Fibroblast of mammary gland (primary cell): ENCODE results near the gene MCM7.

Experiments used
- DNase-seq: peaks from one replicate; pipeline ENCODE4 v3.0.0-alpha.2; 2010; ENCODE audit warnings: low read depth
- H3K4me3 ChIP-seq: 2 replicates; pipeline ENCODE4 v1.5.1; 2011; ENCODE audit warnings: low read depth, mild to moderate bottlenecking, low read length, moderate library complexity; ENCODE audit not compliant: control insufficient read depth
- TF ChIP-seq, protein P1 (sequence below): conservative IDR thresholded peaks from 2 replicates; pipeline ENCODE4 v1.5.1; 2011; ENCODE audit warnings: low read depth, low read length, inconsistent platforms; ENCODE audit not compliant: control insufficient read depth, insufficient read depth

MCM7 gene

DNA sequence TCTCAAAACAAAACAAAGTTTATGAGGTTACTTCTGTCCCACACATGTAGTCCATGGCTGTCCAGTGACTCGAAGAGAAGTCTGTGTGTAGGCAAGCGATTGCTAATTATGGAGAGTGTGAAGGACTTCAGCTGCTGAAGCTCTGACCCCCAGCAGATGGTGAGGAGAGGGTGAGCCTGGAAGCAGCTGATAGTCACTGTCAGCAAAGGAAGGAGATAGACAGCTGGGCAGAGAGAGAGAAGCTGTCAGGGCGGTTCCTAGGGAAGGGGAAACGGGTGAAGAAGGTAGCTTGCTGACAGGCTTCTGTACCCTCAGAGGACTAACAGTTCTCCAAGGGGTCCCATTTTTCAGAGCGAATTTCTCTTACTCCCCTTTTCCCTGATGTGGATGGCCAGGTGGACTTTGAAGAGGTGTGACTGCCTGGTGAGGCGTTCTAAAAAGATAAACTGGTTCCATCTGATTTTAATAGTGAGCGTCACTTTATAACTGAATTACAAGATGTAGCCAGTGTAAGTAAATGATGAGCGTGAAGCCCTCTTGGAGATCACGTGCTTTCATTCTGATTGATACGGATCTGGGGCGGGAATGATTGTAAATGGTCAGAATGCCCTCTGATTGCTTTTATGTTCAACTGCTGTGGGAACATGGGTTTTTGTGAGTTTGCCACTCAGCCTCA lies 39.5 kb downstream of the MCM7 start:
- TF ChIP-seq, protein P1, sequence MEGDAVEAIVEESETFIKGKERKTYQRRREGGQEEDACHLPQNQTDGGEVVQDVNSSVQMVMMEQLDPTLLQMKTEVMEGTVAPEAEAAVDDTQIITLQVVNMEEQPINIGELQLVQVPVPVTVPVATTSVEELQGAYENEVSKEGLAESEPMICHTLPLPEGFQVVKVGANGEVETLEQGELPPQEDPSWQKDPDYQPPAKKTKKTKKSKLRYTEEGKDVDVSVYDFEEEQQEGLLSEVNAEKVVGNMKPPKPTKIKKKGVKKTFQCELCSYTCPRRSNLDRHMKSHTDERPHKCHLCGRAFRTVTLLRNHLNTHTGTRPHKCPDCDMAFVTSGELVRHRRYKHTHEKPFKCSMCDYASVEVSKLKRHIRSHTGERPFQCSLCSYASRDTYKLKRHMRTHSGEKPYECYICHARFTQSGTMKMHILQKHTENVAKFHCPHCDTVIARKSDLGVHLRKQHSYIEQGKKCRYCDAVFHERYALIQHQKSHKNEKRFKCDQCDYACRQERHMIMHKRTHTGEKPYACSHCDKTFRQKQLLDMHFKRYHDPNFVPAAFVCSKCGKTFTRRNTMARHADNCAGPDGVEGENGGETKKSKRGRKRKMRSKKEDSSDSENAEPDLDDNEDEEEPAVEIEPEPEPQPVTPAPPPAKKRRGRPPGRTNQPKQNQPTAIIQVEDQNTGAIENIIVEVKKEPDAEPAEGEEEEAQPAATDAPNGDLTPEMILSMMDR: no peak
- H3K4me3 ChIP-seq: no peak overlapping the region
- no peak for DNase-seq

DNA sequence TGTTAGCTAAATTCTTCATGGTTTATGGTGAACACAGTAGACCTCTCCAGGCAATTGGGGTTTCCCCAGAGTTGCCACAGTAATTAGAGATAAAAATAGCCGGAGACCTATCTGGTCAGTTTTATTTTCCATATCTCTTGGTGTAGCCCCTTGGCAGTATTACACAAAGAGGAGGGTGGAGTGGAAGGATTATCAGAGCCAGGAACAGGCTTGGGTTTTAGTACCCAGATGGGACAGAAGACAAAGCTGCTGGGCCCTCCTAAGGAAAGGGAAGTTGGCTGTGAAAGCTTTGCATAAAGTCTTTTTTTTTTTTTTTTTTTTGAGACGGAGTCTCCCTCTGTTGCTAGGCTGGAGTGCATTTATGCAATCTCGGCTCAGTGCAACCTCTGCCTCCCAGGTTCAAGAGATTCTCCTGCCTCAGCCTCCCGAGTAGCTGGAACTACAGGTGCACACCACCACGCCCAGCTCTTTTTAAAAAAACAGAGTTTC lies 41.9 kb downstream of the MCM7 start:
- H3K4me3 ChIP-seq: no peak overlapping the region
- TF ChIP-seq, protein P1: no peak
- DNase-seq: no peak

DNA sequence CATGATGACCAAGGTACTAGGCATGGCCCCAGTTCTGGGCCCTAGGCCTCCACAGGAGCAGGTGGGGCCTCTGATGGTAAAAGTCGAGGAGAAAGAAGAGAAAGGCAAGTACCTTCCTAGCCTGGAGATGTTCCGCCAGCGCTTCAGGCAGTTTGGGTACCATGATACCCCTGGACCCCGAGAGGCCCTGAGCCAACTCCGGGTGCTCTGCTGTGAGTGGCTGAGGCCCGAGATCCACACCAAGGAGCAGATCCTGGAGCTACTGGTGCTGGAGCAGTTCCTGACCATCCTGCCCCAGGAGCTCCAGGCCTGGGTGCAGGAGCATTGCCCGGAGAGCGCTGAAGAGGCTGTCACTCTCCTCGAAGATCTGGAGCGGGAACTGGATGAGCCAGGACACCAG lies 44.2 kb downstream of the MCM7 start:
- no peak for DNase-seq
- TF ChIP-seq, protein P1: no peak
- no peak overlapping the region for H3K4me3 ChIP-seq

DNA sequence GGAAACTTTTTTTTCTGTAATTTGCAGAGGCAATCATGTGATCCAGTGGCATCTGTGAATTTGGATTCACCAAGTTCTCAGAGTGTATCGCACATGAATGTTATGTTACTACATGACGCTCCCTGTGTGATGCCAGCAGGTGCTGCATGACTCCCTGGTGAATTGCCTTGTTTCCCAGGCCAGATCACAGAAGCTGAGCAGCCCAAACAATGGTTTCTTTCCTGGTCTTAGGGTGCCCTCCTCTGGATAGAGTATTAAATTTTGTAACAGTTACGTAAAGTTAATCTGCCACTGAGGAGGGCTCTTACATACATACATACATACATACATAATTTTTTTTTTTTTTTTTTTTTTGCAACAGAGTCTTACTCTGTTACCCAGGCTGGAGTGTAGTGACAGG lies 48.0 kb downstream of the MCM7 start:
- no peak overlapping the region for H3K4me3 ChIP-seq
- TF ChIP-seq, protein P1: peak; percentile 17
- peak; percentile 86 for DNase-seq

DNA sequence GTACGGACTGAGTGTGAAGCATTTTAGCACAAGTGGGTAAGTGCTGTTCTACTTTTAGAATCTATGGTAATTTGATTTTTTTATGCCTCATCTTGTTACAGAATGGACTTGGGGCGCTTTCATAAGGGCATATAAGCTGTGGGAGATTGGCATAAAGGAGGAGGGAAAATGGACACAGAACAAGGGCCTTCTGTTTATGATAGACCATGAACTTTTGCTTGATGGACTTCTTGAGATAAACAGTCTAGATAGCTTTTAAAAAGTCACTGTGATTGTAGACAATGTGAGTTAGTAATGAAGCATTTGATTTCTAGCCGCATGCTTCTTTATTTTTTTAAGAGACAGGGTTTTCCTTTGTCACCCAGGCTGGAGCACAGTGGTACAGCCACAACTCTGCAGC lies 49.6 kb downstream of the MCM7 start:
- no peak for DNase-seq
- TF ChIP-seq, protein P1: no peak
- H3K4me3 ChIP-seq: no peak overlapping the region

DNA sequence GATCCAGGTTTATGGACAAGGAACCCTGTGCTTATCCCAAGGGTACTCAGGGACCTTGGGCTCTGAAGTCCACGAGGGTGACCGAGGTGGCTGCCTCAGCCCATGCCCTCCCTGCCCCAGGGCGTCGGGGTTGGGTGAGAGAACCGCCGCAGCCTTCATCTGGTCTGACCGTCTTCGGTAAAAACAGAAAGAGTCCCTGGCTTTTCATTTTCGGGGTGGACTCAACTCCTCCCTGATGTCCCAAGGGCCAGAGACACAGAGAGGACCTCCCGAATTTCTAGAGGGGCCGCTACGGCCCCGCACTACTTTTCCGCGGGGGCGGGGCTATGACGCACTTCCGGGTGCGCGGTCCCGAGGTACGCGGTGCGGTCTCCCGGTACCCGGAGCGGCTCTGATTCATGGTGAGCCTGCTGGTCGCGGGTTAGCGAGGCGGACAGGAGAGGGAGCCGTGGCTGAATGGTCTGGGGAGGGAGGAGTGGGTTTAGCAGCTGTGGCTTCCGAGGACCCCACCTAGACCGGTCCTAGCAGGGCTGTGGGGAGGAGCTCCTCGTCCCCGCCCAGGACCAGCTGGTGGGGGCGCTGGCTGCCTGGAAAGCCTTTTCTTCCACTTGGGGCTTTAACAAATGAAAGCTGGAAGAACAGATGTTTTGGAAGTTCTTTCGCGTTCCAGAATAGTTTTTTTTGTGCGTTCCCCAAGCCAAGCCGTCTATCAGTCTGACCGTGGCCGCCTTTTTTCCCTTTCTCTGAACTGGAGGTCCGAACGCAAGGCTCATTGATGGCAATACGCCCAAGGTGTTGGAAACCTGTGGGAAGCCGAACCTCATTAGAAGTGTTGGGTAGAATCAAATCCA lies 51.5 kb downstream of the MCM7 start, which contains the start of gene ZSCAN21:
ZSCAN21 (plus strand) TSS at position 334 of the 851 bp plus-strand sequence. CDS start 7,233 bp downstream, outside the sequence.
- peak within 1 kb of the TSS; percentile 94 for H3K4me3 ChIP-seq
- peak; percentile 83 for DNase-seq
- TF ChIP-seq, protein P1: no peak
